H1 (cell line): ENCODE data around the gene BTBD9. TPM values are rescaled to one million over a fixed set of nuclear protein-coding genes. Genes with fewer than 3 reads are reported as not detected.

Source experiments
- CTCF ChIA-PET: fragments of 300-600 bp; sonication (Branson Sonifier 250); formaldehyde crosslinking; loops from one replicate; lab custom pipeline; 2021; ENCODE audit not compliant: partially characterized antibody; lab: Charles Lee
- POLR2A ChIA-PET: fragments of 300-600 bp; sonication (Branson Sonifier 250); formaldehyde crosslinking; loops from one replicate; lab custom pipeline; 2021; ENCODE audit warnings: inconsistent platforms; ENCODE audit not compliant: partially characterized antibody; lab: Charles Lee
- DNase-seq, 2 experiments: peaks; one replicate each; pipeline versions ENCODE4 v3.0.0 to v3.0.0-alpha.2; 2010 to 2022; ENCODE audit warnings: low spot score in 2 of 2, low read depth in 1 of 2, mixed read lengths in 1 of 2
- FAIRE-seq: peaks from 2 replicates; lab custom pipeline; 2011; peaks lifted over from hg19 to GRCh38; lab: Jason Lieb, UNC
- H2AFZ ChIP-seq: 2 replicates; pipeline ENCODE4 v1.8.1; 2012; ENCODE audit warnings: low read length, inconsistent platforms
- H2AK5ac ChIP-seq: 2 replicates; pipeline ENCODE4 v1.6.1; 2013; ENCODE audit warnings: low read depth, low read length
- H2BK120ac ChIP-seq: replicated peaks from 2 replicates; pipeline ENCODE3; 2013; ENCODE audit warnings: low read depth, low read length, inconsistent platforms
- H2BK12ac ChIP-seq: 2 replicates; pipeline ENCODE4 v1.6.1; 2013; ENCODE audit warnings: low read depth, low read length
- H2BK15ac ChIP-seq: 2 replicates; pipeline ENCODE4 v1.6.1; 2013; ENCODE audit warnings: low read length
- H2BK20ac ChIP-seq: 2 replicates; pipeline ENCODE4 v1.6.1; 2013; ENCODE audit warnings: low read length
- H2BK5ac ChIP-seq: 2 replicates; pipeline ENCODE4 v1.6.1; 2013; ENCODE audit warnings: low read depth, low read length
- H3K14ac ChIP-seq: 2 replicates; pipeline ENCODE4 v1.6.1; 2013; ENCODE audit warnings: inconsistent platforms; ENCODE audit not compliant: insufficient read length
- H3K18ac ChIP-seq: 2 replicates; pipeline ENCODE4 v1.6.1; 2013; ENCODE audit warnings: low read length; ENCODE audit errors: extremely low read depth
- H3K23ac ChIP-seq: 2 replicates; pipeline ENCODE4 v1.6.1; 2013; ENCODE audit warnings: inconsistent platforms; ENCODE audit not compliant: insufficient read length
- H3K23me2 ChIP-seq: 2 replicates; pipeline ENCODE4 v1.6.1; 2013; ENCODE audit warnings: low read depth, low read length
- H3K27ac ChIP-seq: 2 replicates; pipeline ENCODE4 v1.6.1; 2011; ENCODE audit warnings: low read depth, low read length, inconsistent platforms
- H3K27me3 ChIP-seq, 4 experiments: replicated peaks in 1 of 4; 1 replicate in 1 of 4; 2 replicates in 3 of 4; pipeline versions ENCODE4 v1.6.1 to v1.8.1; 2011 to 2013; ENCODE audit warnings: low read length in 3 of 4, mild to moderate bottlenecking in 3 of 4, inconsistent platforms in 2 of 4, mixed read lengths in 2 of 4, moderate library complexity in 1 of 4; ENCODE audit not compliant: control insufficient read depth in 3 of 4, insufficient read depth in 3 of 4; ENCODE audit errors: extremely low read depth in 1 of 4
- H3K36me3 ChIP-seq, 4 experiments: 2 replicates each; pipeline versions ENCODE4 v1.6.1 to v1.8.1; 2011 to 2013; ENCODE audit warnings: mild to moderate bottlenecking in 4 of 4, low read length in 3 of 4, moderate library complexity in 2 of 4, control low read depth in 1 of 4, inconsistent platforms in 1 of 4; ENCODE audit not compliant: insufficient read depth in 4 of 4, control insufficient read depth in 2 of 4
- H3K4ac ChIP-seq: replicated peaks from 2 replicates; pipeline ENCODE3; 2013; ENCODE audit warnings: low read length, low read depth, mixed read lengths, inconsistent platforms; ENCODE audit not compliant: insufficient read length
- H3K4me1 ChIP-seq, 4 experiments: replicated peaks in 1 of 4; 1 replicate in 1 of 4; 2 replicates in 3 of 4; pipeline versions ENCODE4 v1.6.1 to v1.8.1; 2011 to 2013; ENCODE audit warnings: low read length in 3 of 4, inconsistent platforms in 2 of 4, mixed read lengths in 1 of 4; ENCODE audit not compliant: insufficient read depth in 4 of 4, control insufficient read depth in 3 of 4
- H3K4me2 ChIP-seq, 2 experiments: 2 replicates each; pipeline versions ENCODE4 v1.6.1 to v1.8.1; 2011 to 2013; ENCODE audit warnings: low read depth in 2 of 2, low read length in 2 of 2, control low read depth in 1 of 2, inconsistent platforms in 1 of 2, mild to moderate bottlenecking in 1 of 2; ENCODE audit not compliant: insufficient read depth in 1 of 2
- H3K4me3 ChIP-seq, 4 experiments: fragments of 200-600, 300-600 bp in 1 of 4; sonication (generic), shearing (Covaris generic), sonication (Bioruptor Twin) in 1 of 4; 2 replicates each; pipeline versions ENCODE4 v1.5.1 to v1.8.1; 2011 to 2016; ENCODE audit warnings: low read length in 4 of 4, low read depth in 3 of 4, control low read depth in 2 of 4, inconsistent platforms in 2 of 4, mild to moderate bottlenecking in 2 of 4, mixed read lengths in 1 of 4, moderate library complexity in 1 of 4; ENCODE audit not compliant: insufficient read depth in 2 of 4; ENCODE audit errors: extremely low read depth in 1 of 4
- H3K56ac ChIP-seq: replicated peaks from 2 replicates; pipeline ENCODE3; 2013; ENCODE audit warnings: low read depth, mild to moderate bottlenecking, mixed read lengths, low read length, inconsistent platforms; ENCODE audit not compliant: insufficient read length
- H3K79me1 ChIP-seq: 2 replicates; pipeline ENCODE4 v1.6.1; 2013; ENCODE audit warnings: low read depth, low read length, control low read depth
- H3K79me2 ChIP-seq, 2 experiments: 2 replicates each; pipeline versions ENCODE4 v1.6.1 to v1.8.1; 2012 to 2013; ENCODE audit warnings: low read length in 2 of 2, mild to moderate bottlenecking in 2 of 2, inconsistent platforms in 1 of 2; ENCODE audit not compliant: insufficient read depth in 2 of 2, control insufficient read depth in 1 of 2
- H3K9ac ChIP-seq, 4 experiments: replicated peaks in 1 of 4; 1 replicate in 1 of 4; 2 replicates in 3 of 4; pipeline versions ENCODE4 v1.6.1 to v1.8.1; 2011 to 2013; ENCODE audit warnings: low read depth in 3 of 4, low read length in 3 of 4, control low read depth in 2 of 4, mild to moderate bottlenecking in 2 of 4, moderate library complexity in 2 of 4, inconsistent platforms in 1 of 4; ENCODE audit errors: extremely low read depth in 1 of 4
- H3K9me3 ChIP-seq, 2 experiments: 2 replicates each; pipeline versions ENCODE4 v1.6.1 to v1.8.1; 2012 to 2013; ENCODE audit warnings: mild to moderate bottlenecking in 2 of 2, moderate library complexity in 2 of 2, control low read depth in 1 of 2, inconsistent platforms in 1 of 2, low read depth in 1 of 2, low read length in 1 of 2, mixed read lengths in 1 of 2; ENCODE audit not compliant: insufficient read depth in 2 of 2
- H4K20me1 ChIP-seq, 2 experiments: replicated peaks in 1 of 2; 2 replicates each; pipeline versions ENCODE3 to v1.8.1; 2011 to 2013; ENCODE audit warnings: inconsistent platforms in 2 of 2, low read length in 2 of 2, mild to moderate bottlenecking in 1 of 2; ENCODE audit not compliant: insufficient read depth in 2 of 2, control insufficient read depth in 1 of 2
- H4K5ac ChIP-seq: 2 replicates; pipeline ENCODE4 v1.6.1; 2013; ENCODE audit warnings: low read length, low read depth, mixed read lengths, inconsistent platforms; ENCODE audit not compliant: insufficient read length
- H4K8ac ChIP-seq: 2 replicates; pipeline ENCODE4 v1.8.0; 2013; ENCODE audit warnings: mild to moderate bottlenecking, moderate library complexity, low read length, inconsistent platforms; ENCODE audit not compliant: insufficient read depth; ENCODE audit errors: extremely low read depth
- H4K91ac ChIP-seq: replicated peaks from 2 replicates; pipeline ENCODE3; 2013; ENCODE audit warnings: low read length, mixed read lengths, inconsistent platforms; ENCODE audit not compliant: insufficient read length
- CREB1 ChIP-seq: IDR thresholded peaks from 2 replicates; pipeline ENCODE4 v1.6.1; 2012; ENCODE audit warnings: inconsistent platforms
- JUN ChIP-seq: IDR thresholded peaks from 2 replicates; pipeline ENCODE4 v1.6.1; 2011; ENCODE audit warnings: low read depth, mild to moderate bottlenecking, improper control_type of control experiment, low read length
- NRF1 ChIP-seq: IDR thresholded peaks from 2 replicates; pipeline ENCODE4 v1.6.1; 2011; ENCODE audit warnings: mild to moderate bottlenecking, low read depth, low read length, improper control_type of control experiment
- PHF8 ChIP-seq: fragments of 200-600 bp; sonication (generic); conservative IDR thresholded peaks from 2 replicates; pipeline ENCODE4 v1.7.1; 2012; ENCODE audit warnings: low read depth, mild to moderate bottlenecking, inconsistent platforms, low read length, moderate library complexity
- TAF7 ChIP-seq: optimal IDR thresholded peaks from 2 replicates; pipeline ENCODE3; 2011; ENCODE audit warnings: low read depth, mild to moderate bottlenecking, inconsistent platforms, low read length, moderate library complexity, borderline replicate concordance
- USF2 ChIP-seq: IDR thresholded peaks from 2 replicates; pipeline ENCODE4 v1.6.1; 2011; ENCODE audit warnings: low read length, improper control_type of control experiment
- WGBS, 2 experiments: shearing (Covaris generic) in 1 of 2; methylation state at CpG; one replicate each; pipeline versions ENCODE4 v1.1.6 to v1.1.7; 2013 to 2015; ENCODE audit warnings: low lambda C conversion rate in 2 of 2, mixed read lengths in 2 of 2, inconsistent platforms in 1 of 2, low coverage in 1 of 2, missing lambda C conversion rate in 1 of 2; ENCODE audit not compliant: insufficient replicate concordance in 2 of 2, insufficient coverage in 1 of 2, insufficient read length in 1 of 2; ENCODE audit errors: extremely low coverage in 1 of 2, missing lambda C conversion rate in 1 of 2; 5-methylcytosine and 5-hydroxymethylcytosine counted together
- polyA plus RNA-seq, 7 experiments: library from polyadenylated mRNA; depleted of rRNA in 3 of 7; stranded (reverse) in 5 of 7; unstranded in 2 of 7; fragments of >200 nt in 5 of 7; fragments of 200-250 nt in 2 of 7; gene quantifications; 1 replicate in 5 of 7; 2 replicates in 1 of 7; 4 replicates in 1 of 7; pipeline versions ENCODE4 v1.2.1 to v1.2.3, GENCODE V29; 2011 to 2013; ENCODE audit warnings: missing spikeins in 2 of 7, mixed read lengths in 2 of 7
- total RNA-seq: library from RNA; stranded (reverse); fragmentation: NEBNext Ultra II Directional; extraction: Animal tissue kit (Norgen Biotek cat#: 25700); gene quantifications from 2 replicates; pipeline ENCODE4 v1.2.1, GENCODE V29; 2021

The BTBD9 gene
- total and polyA plus RNA-seq, 2 of the 8 experiments (the other 6 are each of a cell fraction or from before 2014, with no cell fraction given), result 0.92 to 4.1 TPM

- Histone ChIP-seq H2BK120ac (no peak overlapping the region), H3K23me2 (no peaks in the 10 kb centered on the region), H4K91ac (no peak overlapping the region), H3K27ac (no peak overlapping the region), H3K4me2 (no peak overlapping the region), H3K79me2 (peaks cover 3 to 34% of the 10 kb centered on the region in 2 experiments; a peak in 2 of 4 replicates), H3K14ac (no peak overlapping the region), H3K4me3 (no peak overlapping the region), H3K27me3 (no peaks in the 10 kb centered on the region), H3K18ac (no peak overlapping the region), H2BK15ac (no peak overlapping the region), H3K79me1 (peaks cover 6% of the 10 kb centered on the region), H3K4me1 (no peaks in the 10 kb centered on the region), H3K9ac (no peak overlapping the region), H3K9me3 (no peaks in the 10 kb centered on the region), H2AFZ (no peak overlapping the region), H2BK5ac (no peak overlapping the region), H2AK5ac (no peak overlapping the region), H2BK12ac (no peak overlapping the region), H3K23ac (no peak overlapping the region), H3K36me3 (peaks cover 5 to 54% (median 22%) of the 10 kb centered on the region in 4 experiments; a peak in 7 of 8 replicates), H4K5ac (no peak overlapping the region), H4K8ac (no peak overlapping the region), H3K4ac (no peak overlapping the region), H4K20me1 (peaks cover 11 to 12% of the 10 kb centered on the region in 2 experiments), H3K56ac (no peak overlapping the region), H2BK20ac (no peak overlapping the region)
- no peak for FAIRE-seq
- DNase-seq, result no peak
- WGBS, 2 experiments, result 90% methylated on average over 1 of the region's 1 CpG; no CpG with 5 or more reads in 1 of the 2 experiments
- POLR2A ChIA-PET, result interaction anchor here (0.8 to 1.2 kb wide), 2 partner anchors 13 to 19 kb away, joined by 4 read pairs; partner anchors contain the start of gene GLO1
- CTCF ChIA-PET, result no interaction called here
- no peak for TF ChIP-seq JUN
- TF ChIP-seq CREB1, result no peak
- TF ChIP-seq TAF7, result no peak
- TF ChIP-seq PHF8, result no peak
- no peak for TF ChIP-seq NRF1
- TF ChIP-seq USF2, result no peak
These were observed 44.5 kb upstream of the BTBD9 start for GRCh38 chr6:38684237-38684636.
